Breast epithelium (tissue), 3 donors: Measurements from ENCODE around the gene BICD2.

Experiments
- POLR2A ChIP-seq: fragments of 450-650 bp; IDR thresholded peaks from one replicate; pipeline ENCODE4 v1.6.1; 2016; ENCODE audit warnings: antibody characterized with exemption, mild to moderate bottlenecking, moderate library complexity
- POLR2AphosphoS5 ChIP-seq, 3 donors: sonication (generic); formaldehyde crosslinking; IDR thresholded peaks; one replicate each; pipeline ENCODE4 v1.6.1; 2017; ENCODE audit warnings: antibody characterized with exemption in 3 of 3
- TF ChIP-seq, protein P1 (sequence below), 3 donors: fragments of 450-650 bp; IDR thresholded peaks; one replicate each; pipeline ENCODE4 v1.5.1; 2016 to 2017; ENCODE audit warnings: antibody characterized with exemption in 3 of 3, mild to moderate bottlenecking in 3 of 3, moderate library complexity in 3 of 3

DNA sequence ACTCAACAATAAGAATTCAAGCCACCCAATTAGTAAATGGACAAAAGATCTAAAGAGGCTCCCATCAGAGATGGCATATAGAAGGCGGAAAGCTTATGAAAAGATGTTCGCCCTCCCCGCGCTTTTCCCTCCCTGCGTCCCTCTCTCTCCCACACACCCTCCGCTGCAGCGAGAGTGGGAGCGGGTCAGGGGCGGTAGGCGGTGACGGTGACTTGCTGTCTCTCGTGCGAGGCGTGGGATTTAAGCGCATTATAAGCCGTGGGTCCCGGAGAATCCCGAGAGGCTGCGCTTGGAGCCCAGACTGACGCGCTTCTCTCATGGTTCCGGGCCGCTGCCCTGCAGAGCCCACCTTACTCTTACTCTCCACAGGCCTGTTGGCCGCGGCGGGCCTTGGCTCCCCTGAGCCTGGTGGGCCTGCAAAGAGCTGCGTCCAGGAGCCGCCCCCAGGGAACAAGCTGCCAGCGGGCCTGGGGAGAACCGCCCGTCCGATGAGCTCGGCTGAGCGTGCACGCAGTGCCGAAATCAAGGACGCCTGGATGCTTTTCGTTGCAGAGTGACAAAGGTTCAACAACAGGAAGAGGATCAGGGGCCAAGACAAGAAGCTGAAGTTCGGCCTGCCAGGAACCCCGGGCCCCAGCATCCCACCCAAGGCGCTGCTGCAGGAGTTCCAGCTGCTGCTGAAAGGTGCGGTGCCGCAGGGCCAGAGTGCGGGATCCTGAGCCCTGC lies 42.6 kb upstream of the BICD2 start:
- TF ChIP-seq, protein P1, sequence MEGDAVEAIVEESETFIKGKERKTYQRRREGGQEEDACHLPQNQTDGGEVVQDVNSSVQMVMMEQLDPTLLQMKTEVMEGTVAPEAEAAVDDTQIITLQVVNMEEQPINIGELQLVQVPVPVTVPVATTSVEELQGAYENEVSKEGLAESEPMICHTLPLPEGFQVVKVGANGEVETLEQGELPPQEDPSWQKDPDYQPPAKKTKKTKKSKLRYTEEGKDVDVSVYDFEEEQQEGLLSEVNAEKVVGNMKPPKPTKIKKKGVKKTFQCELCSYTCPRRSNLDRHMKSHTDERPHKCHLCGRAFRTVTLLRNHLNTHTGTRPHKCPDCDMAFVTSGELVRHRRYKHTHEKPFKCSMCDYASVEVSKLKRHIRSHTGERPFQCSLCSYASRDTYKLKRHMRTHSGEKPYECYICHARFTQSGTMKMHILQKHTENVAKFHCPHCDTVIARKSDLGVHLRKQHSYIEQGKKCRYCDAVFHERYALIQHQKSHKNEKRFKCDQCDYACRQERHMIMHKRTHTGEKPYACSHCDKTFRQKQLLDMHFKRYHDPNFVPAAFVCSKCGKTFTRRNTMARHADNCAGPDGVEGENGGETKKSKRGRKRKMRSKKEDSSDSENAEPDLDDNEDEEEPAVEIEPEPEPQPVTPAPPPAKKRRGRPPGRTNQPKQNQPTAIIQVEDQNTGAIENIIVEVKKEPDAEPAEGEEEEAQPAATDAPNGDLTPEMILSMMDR (IDR thresholded peaks at IDR 0.05) = no peak
- TF ChIP-seq POLR2AphosphoS5 (IDR thresholded peaks at IDR 0.05) (no peak), POLR2A (no peak)
